NCI-H82 treated with DMSO at 0.1 percent for 48 hours (cell line): ENCODE measurements around the gene IGSF9.
"Not testable (repeated sequence)": the region's sequence is repeated elsewhere in the genome, so short reads cannot be mapped to it uniquely, and the experiment has no call there.

Source experiments
- DNase-seq: peaks from one replicate; lab custom pipeline; 2025; ENCODE audit not compliant: unreplicated experiment; lab: John Stamatoyannopoulos, UW

IGSF9 gene

DNA sequence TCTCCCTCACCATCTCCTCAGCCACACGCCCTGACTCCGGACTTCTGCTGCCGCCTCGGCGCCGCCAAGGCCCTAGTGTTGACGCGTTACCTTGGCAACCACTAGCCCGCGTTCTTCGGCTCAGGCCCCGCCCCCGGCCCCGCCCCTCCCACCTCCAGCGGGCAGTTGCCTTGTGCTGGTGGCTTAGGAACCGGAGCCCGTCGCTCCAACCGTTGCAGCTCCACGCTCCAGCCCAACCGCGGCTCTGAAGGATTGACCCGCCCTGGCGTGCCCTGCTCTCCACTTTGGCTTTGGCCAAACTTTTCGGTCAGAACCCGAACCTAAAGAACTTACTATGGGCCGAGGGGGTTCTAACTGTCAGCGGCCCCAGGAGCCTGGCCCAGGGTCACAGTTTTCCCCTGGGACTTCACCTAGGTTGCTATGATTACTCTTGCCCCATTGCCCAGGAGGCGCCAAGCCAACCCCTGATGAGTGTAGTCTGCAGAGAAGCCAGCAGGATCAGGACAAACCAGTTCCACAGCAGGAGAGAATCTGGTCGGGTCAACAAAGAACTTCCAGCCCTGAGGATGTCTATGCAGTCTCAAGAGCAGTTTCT is 45.2 kb downstream of the IGSF9 start, which contains the start of gene CFAP45:
CFAP45 (minus strand) TSS at position 80 of the 595 bp plus-strand sequence; CDS start at position 13, 67 bp downstream.
- peak; percentile 83 for DNase-seq

DNA sequence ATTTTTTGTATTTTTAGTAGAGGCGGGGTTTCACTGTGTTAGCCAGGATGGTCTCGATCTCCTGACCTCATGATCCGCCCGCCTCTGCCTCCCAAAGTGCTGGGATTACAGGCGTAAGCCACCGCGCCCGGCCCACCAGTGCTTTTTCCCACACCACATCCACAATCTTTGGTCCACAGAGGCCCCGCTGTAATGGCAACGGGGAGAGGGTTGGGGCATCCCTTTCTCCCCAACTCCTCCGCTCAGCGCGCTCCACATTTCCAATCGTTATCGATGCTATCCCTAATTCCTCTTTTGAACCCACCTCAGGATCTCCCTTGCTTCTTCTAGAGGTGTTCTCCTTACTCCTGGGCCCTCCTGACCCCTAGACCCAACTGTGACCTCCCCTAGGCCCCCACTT is 45.8 kb downstream of the IGSF9 start:
- DNase-seq: not testable (repeated sequence)

DNA sequence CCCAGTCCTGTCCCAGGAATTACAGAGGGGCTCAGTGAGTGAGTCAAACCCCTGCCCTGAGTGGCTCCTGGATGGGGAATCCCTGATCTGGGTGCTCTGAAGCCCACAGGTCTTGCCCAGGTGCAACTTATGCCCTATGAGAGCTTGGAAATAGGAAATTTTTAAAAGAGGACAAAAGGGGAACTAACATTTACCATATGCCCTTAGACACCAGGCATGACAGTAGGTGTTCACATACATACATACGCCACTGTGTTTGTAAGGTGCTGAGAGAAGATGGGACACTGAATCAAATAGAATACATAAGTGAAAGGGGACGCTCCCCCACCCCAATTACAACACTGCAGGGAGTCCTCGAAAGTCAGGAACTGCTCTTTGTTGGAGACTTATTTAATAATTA is 46.9 kb downstream of the IGSF9 start:
- DNase-seq: no peak

DNA sequence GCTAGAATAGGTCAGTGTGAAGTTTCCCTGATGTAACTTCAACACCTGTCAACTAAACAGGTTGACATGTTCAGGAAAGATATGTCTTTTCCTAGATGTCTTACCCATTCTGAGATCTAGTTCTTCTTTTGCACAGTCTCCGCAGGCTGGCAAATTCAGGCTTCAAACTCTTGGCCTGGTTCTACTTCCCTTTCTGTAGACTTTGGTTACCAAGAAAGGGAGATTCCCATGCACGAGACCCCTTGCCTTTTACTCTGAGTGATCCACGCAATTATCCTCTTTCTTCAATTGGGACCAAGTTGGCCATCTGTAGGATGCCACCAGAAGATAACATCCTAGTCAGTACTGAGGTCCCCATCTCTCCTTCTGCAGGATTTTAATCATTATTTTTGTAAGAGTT is 47.5 kb downstream of the IGSF9 start:
- DNase-seq: no peak

DNA sequence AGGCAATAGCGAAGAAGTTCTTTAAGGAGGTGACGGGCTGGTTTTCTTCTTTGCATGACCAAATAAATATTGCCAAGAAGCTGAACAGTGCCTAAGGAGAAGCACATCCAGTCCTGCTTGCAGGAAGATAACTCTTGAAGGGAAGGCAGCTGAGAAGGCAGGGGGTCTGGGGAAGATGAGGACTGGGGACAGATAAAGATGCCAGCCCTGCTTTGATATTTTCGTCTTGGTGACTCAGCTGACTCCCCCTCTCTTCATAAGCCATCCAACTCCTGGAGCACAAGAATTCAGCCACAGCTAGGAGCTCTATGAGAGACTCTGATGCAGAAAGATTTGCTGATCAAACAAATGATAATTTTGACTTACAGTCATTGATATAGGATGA is 48.9 kb downstream of the IGSF9 start:
- DNase-seq: no peak

DNA sequence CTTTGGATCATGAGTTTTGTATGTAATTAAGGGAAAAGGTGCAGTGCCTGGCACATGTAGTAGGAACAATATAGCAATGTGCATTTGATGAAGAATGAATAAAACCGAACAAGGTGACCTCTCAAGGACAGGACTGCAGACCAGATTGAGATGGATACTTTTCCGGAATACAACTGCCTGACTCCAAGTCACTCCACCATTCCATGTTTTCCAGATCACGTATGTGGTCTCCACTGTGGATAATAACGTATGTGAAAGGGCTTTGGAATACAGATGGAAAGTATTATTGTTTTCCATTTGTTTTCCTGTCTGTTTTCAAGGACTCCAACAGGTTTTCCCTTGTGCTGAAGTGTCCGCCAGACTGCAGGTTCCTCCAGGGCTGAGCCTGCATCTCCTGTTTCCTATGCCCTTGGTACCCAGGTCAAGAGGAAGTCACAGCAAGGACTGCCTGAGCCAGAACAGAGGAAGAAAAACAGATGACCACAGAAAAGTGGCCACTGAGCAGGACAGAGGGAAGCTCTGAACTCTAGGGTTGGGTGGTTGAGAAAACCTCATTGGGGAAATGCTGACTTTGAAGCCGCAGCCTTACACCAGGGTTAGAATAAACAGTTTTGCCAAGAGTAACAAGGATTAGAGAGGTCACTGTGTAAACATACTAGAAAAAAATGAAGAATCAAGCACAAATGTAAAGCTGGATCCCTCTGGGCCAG is 49.4 kb downstream of the IGSF9 start:
- DNase-seq: no peak

DNA sequence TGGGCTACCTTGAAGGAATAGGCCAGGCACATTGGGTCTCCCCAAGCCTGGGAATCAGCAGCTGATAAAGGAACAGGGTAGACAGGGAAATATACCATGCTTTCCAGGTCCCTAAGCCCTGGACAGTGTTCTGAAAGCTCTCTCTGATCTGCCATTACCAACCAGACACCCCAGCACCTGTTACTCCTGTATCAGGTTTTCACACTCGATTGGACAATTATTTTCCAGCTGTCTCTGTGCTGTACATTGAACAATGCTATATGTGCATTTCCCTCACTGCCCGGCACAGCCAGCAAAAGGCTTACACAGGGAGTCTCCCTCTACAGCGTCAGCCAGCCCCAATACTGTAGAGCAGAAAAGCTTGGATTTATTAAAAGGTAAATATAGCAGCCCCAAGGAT is 50.1 kb downstream of the IGSF9 start:
- no peak for DNase-seq

DNA sequence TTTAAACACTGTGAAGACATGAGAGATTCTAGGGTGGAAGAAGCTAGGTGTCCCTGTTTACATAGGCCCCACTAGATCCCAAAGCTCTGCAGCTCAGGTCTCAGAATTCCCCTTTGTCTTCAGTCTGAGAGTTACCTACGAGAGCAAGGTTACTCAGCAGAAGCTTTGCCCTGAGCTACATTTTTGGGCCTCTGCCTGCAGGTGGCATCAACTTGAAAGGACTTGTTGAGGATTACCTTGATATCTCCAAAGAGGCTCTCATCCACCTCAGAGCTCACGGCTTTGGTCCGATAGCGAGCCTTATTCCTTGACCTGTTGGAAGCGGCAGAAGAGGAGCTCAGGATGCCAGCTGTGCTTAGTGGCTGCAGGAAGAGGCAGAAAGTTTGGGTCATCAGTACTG is 52.5 kb downstream of the IGSF9 start:
- DNase-seq: no peak

DNA sequence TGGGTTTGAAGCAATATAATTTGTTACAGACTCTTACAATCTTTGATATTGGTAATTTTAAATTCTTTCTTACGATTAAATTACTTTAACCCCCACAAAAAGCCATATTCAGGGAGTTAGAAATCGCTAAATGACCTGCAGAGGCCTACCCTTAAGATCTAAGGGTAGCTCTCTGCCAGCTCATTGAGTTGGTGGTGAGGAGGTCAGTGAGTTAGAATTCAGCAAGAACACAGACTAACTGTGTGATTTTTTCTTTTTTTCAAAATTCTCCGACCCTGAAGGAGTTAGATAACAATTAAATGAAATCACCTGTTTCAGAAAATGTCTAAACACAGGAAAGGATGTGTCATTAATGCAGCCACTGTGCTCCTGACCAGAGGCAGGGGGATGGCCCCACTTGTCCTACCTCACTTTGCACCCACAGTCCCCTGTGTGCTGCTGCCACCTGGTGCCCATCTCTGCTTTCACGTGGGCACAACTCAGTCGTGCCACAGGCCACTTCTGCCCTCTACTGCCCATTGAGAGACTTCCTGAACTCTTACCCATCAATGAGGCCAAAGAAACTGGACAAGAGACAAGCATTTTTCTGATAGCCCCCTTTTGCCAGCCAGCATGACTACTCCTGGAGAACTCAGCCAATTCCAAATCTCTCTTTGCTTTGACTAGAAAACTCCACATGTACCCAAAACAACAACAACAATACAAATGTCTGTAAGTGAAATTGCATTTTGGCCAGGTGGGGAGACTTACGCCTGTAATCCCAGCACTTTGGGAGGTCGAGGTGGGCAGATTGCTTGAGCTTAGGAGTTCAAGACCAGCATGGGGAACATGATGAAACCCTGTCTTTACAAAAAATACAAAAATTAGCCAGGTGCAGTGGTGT is 53.9 kb downstream of the IGSF9 start:
- DNase-seq: peak; percentile 68

DNA sequence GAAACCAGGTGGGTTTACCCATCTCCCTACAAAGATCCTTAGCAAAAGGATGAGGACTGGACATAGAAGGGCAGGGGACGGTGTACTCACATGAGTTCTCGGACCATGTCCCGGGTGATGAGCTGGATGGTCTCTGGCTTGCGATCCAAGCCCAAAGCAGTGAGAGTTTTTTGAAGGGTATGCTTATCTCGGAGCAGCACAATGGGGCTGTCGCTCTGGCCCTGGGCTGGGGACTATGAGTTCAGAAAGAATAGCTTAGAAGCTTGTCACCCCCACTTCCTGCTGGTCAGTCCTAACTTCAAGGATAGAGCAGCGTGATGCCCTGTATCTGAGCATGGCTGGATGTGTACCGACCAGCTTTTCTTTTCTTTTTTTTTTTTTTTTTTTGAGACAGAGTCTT is 55.0 kb downstream of the IGSF9 start:
- no peak for DNase-seq

DNA sequence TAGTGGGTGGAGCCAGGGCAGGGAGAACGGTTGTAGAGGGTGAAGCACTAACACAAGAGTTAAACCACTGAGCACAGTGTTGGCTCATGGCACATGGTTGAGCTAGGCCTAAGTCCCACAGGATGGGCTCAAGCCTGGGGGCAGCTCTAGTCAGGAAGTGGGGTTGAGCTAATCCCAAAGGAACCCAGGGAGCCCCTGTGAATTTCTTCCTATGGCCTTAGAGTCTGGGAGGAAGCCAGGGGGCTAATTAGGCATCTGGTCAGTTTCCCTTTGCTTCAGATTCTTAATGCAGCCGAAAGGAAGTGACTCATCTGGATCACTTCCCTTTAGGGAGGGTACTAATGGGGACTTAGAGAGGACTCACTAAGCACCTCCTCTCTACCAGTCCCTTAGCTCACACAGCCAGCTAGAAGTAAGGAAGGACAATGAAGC is 55.6 kb downstream of the IGSF9 start:
- no peak for DNase-seq

DNA sequence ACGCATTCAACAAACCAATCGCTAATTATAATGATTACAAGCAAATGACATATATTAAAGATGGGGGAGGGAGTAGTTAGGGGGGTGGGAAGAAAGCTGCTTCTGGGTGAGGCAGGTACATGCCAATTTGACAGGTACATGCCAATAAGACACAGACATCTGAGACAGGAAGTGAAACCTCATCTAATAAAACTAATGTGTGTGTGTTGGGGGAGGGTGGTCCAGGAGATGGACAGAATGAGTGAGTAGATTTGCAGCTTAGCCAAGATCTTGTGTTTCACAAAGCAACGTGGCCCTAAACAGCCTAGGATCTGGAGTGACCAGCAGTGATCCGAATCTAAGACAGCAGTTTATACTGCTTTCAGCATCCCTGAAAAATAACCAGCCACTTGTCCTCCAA is 56.2 kb downstream of the IGSF9 start:
- no peak for DNase-seq

DNA sequence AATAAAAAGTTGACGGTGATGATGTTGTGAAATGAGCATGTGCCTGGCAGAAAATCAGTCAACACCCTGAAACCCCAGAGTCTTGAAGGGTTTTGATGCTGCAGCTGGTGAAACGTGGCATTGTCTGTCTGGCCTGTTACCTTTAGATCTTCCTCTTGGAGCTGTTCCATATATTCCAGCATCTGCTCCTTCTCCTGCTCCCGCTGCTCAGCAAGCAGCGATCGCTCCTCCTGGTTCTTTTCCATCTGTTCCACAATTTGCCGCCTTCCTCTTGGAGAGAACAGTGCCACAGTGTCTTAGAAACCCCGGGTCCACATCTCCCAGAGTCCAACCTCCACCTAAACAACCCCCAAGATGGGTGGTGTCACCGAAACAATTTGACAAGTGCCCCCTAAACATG is 61.1 kb downstream of the IGSF9 start:
- no peak for DNase-seq

DNA sequence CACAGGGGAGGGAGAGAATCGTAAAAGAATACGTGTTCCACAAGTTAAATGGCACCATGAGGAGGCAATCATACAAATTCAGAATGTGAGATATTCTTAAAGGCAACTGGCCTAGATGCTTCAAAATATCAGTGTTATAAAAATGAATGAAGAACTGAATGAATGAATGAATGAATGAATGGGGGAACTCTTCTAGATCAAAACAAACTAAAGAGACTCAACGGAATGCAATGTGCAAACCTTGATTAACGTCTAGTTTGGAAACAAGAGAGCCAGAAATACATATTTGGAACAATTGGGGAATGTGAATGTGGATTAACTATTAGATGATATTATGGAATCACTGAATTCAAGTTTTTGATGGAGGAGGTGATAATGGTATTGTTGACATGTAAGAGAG is 62.3 kb downstream of the IGSF9 start:
- DNase-seq: no peak

DNA sequence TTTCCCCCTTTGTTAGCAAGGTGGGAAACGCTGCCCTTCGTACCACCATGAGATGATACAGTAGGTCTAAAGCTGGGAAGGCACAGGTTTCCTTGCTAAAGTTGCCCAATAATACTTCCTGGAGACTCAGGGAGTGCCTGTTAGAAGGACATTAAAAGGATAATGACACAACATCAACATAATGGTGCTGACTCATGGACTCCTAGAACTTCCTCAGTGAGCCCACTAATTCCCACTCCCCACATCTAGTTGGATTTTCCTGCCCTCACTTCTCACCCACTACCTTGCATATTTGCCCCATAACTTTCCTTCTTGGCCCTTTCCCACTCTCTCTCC is 62.9 kb downstream of the IGSF9 start:
- DNase-seq: no peak

DNA sequence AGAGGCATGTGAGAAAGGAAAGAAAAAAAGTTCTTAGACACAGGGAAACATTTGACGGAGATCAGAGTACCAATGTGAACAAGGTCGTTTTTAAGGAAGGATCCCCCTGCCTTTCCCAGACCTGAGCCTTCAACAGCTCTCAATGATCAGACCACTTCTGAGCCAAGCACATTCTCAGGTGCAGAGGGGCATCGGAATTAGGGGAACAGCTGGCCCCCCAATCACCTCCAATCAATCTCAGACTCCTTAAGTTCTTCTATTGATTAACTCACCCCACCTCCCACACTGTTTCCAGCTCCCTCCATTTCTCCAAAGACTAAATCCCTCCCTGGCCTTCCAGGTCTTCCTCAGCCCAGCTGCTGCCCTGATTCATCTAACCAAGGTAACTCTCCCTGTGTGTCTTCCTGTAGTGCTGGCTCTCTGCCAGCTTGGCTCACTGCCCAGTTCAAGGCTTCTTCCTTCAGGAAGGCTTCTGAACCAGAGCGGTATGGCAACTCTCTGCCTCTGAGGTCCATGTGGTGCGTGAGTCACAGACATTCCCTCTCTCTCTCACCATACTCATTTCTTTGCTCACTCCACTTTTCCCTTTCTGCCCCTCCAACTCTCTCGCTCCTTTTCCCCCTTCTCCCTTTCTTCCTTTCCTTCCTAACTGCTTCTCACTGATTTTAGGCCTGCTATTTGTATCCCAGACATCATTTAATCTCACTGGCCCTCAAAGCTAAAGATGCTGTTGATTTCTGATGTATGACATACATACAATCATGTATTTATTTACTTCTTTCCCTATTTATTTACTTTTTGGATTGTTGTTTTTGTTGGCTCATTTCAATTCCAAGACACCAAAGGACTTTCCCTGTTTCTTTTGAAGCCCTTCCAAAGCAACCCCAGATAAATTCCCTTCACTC is 63.5 kb downstream of the IGSF9 start:
- peak; percentile 97 for DNase-seq

DNA sequence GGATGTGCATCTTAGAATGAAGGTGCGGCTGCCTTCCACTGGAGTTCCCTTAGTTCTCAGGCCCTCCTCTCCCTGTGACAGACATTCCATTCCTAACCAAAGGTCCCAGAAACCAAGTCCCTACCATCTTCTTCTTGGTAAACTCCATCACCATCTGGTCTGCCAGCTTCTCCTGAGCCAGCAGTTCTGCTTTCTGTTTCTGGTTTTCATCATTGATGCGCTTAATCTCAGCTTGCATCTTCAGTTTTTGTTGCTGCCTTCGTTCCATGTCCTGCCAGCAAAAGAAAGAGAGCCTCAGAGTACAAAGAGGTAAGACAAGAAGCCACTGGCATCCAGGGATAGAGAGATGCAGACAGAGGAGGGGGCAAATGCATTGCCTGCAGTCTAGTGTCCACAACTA is 65.0 kb downstream of the IGSF9 start:
- no peak for DNase-seq

DNA sequence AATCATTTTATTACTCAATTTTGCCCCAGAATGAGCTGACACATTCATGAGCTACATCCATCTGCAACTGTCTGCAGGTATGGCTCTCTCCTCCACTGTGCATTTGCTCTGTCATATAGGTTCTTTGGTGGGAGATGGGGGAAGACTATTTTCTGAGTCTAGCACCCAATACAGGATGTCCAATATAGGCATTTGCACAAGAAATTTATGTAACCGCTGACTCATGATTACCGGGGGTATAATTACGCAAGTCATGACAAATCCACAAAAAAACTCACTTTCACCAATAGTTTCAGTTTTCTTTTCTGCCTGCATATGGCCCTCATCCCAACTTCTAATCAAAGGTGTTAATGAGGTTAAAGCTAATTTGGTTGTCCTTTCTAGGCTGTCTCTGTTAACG is 65.4 kb downstream of the IGSF9 start:
- no peak for DNase-seq

DNA sequence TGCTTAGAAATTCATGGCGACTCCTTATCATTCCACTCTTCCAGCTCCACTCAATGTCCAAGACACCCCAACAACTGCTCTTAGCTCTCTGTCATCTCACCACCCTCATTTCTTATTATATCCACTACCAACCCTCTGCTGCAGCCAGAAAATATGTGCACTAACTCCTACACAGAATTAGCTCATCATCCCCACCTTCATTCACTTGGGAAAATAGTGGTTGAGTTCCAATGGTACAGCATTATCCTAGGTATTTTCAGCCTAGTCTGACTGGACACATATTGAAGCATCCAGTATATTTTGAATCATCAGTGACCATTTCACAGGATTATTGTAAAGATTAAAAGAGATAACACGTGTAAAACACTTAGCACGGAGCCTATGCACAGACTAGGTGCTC is 66.3 kb downstream of the IGSF9 start:
- no peak for DNase-seq

DNA sequence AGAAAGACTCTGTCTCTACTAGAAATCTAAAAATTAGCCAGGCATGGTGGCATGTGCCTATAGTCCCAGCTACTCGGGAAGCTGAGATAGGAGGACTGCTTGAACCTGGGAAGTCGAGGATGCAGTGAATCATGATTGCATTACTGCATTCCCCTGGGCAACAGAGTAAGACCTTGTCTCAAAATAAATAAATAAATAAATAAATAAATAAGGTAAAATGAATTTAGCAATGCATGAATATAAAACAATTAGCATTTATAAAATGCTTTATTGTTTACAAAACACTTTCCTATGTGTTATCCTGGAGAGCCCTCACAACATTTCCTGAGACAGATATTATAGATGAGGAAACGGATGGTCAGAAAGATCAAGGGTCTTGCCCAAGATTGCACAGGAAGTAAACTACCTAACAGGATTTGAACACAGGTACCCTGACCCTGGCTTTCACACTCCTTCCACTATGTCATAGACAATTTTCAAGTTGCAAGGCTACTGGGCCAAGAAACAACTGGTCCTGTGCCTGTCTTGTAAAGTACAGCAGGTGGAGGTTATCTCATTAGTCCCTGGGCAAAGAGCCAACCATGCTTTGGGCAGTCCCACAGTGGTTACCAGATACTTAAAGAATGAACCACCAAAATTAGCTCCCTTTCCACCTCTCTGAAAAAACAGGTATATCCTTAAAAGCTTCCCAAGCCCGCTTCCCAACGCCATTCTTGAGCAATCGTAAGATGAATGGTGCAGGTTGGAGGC is 67.5 kb downstream of the IGSF9 start:
- DNase-seq: peak; percentile 60
